SHP77 treated with DMSO at 0.1 percent for 48 hours (cell line): ENCODE data around the gene KCNE5.
"Not testable (repeated sequence)": the region's sequence is repeated elsewhere in the genome, so short reads cannot be mapped to it uniquely, and the experiment has no call there.

ENCODE experiments used
- DNase-seq: peaks from one replicate; lab custom pipeline; 2025; lab: John Stamatoyannopoulos, UW

KCNE5 gene

GRCh38 chrX:109624641-109625616, at the start of gene KCNE5:
KCNE5 (minus strand) TSS chrX:109625172; CDS start chrX:109625020, 152 bp downstream.
- no peak for DNase-seq

- DNase-seq = no peak
Observed at GRCh38 chrX:109672239-109672638, 47.3 kb upstream of the KCNE5 start.

- DNase-seq = not testable (repeated sequence)
Observed at GRCh38 chrX:109671170-109671569, 46.2 kb upstream of the KCNE5 start.

- no peak for DNase-seq
Observed at GRCh38 chrX:109667986-109668385, 43.0 kb upstream of the KCNE5 start.

GRCh38 chrX:109660435-109661143, 35.6 kb upstream of the KCNE5 start:
- no peak for DNase-seq

- no peak for DNase-seq
Observed at GRCh38 chrX:109658391-109658790, 33.4 kb upstream of the KCNE5 start.

GRCh38 chrX:109657364-109657763, 32.4 kb upstream of the KCNE5 start:
- DNase-seq = not testable (repeated sequence)

- DNase-seq = no peak
Observed at GRCh38 chrX:109656774-109657173, 31.8 kb upstream of the KCNE5 start.

- DNase-seq = no peak
Observed at GRCh38 chrX:109655502-109656201, 30.7 kb upstream of the KCNE5 start.

GRCh38 chrX:109654516-109655109, 29.6 kb upstream of the KCNE5 start:
- DNase-seq = no peak

GRCh38 chrX:109644671-109645070, 19.7 kb upstream of the KCNE5 start:
- DNase-seq = not testable (repeated sequence)

- DNase-seq = no peak
Observed at GRCh38 chrX:109643687-109644086, 18.7 kb upstream of the KCNE5 start.

GRCh38 chrX:109638158-109638557, 13.2 kb upstream of the KCNE5 start:
- DNase-seq = no peak

- not testable (repeated sequence) for DNase-seq
Observed at GRCh38 chrX:109637477-109637876, 12.5 kb upstream of the KCNE5 start.

GRCh38 chrX:109635146-109635545, 10.2 kb upstream of the KCNE5 start:
- no peak for DNase-seq

- DNase-seq = no peak
Observed at GRCh38 chrX:109632906-109633504, 8.0 kb upstream of the KCNE5 start.

GRCh38 chrX:109629310-109629709, 4.3 kb upstream of the KCNE5 start:
- DNase-seq = peak; percentile 1

- DNase-seq = no peak
Observed at GRCh38 chrX:109626637-109627036, 1.7 kb upstream of the KCNE5 start.

GRCh38 chrX:109623997-109624396, 975 bp downstream of the KCNE5 start:
- no peak for DNase-seq

GRCh38 chrX:109622270-109622669, 2.7 kb downstream of the KCNE5 start:
- DNase-seq = no peak

GRCh38 chrX:109619771-109620170, 5.2 kb downstream of the KCNE5 start:
- no peak for DNase-seq

- no peak for DNase-seq
Observed at GRCh38 chrX:109614951-109615350, 10.0 kb downstream of the KCNE5 start.
